Sigmoid colon (tissue), 3 donors: ENCODE data around the gene PRKN.

Source experiments
- CTCF ChIP-seq, 4 experiments: fragments of 450-650 bp in 3 of 4; fragments of 200-600 bp in 1 of 4; IDR thresholded peaks; one replicate each; pipeline ENCODE4 v1.5.1; 2016 to 2019; ENCODE audit warnings: antibody characterized with exemption in 4 of 4, mild to moderate bottlenecking in 3 of 4, moderate library complexity in 2 of 4
- POLR2A ChIP-seq, 2 donors: fragments of 450-650 bp; IDR thresholded peaks; one replicate each; pipeline ENCODE4 v1.6.1; 2016; ENCODE audit warnings: antibody characterized with exemption in 2 of 2, mild to moderate bottlenecking in 2 of 2, moderate library complexity in 2 of 2

- TF ChIP-seq CTCF (IDR thresholded peaks at IDR 0.05): no peak
- no peak for TF ChIP-seq POLR2A (IDR thresholded peaks at IDR 0.05)
Observed at GRCh38 chr6:162704001-162704400, 23.6 kb downstream of the PRKN start.
